Trophoblast cell (in vitro differentiated cells and primary cell): ENCODE data around the gene ATN1.

ENCODE experiments used
- DNase-seq, 2 donors: peaks; one replicate each; pipeline ENCODE4 v3.0.0-alpha.2; 2016
- H2AFZ ChIP-seq: 2 replicates; pipeline ENCODE4 v1.6.1; 2013; ENCODE audit warnings: low read length, moderate library complexity, mild to moderate bottlenecking; ENCODE audit not compliant: insufficient read depth, poor library complexity
- H2AK5ac ChIP-seq: 2 replicates; pipeline ENCODE4 v1.6.1; 2013; ENCODE audit warnings: mild to moderate bottlenecking, low read length
- H2BK120ac ChIP-seq: 2 replicates; pipeline ENCODE4 v1.6.1; 2013; ENCODE audit warnings: low read length, mild to moderate bottlenecking, moderate library complexity; ENCODE audit not compliant: insufficient read depth, poor library complexity
- H2BK12ac ChIP-seq: 2 replicates; pipeline ENCODE4 v1.6.1; 2013; ENCODE audit warnings: mild to moderate bottlenecking, low read length, moderate library complexity
- H2BK5ac ChIP-seq: 2 replicates; pipeline ENCODE4 v1.6.1; 2013; ENCODE audit warnings: low read length, low read depth, moderate library complexity, mild to moderate bottlenecking; ENCODE audit not compliant: poor library complexity
- H3K14ac ChIP-seq: 2 replicates; pipeline ENCODE4 v1.6.1; 2013; ENCODE audit warnings: mild to moderate bottlenecking, low read length
- H3K18ac ChIP-seq: 2 replicates; pipeline ENCODE4 v1.6.1; 2013; ENCODE audit warnings: mild to moderate bottlenecking, low read length
- H3K23ac ChIP-seq: 2 replicates; pipeline ENCODE4 v1.6.1; 2013; ENCODE audit warnings: low read length
- H3K27ac ChIP-seq: 2 replicates; pipeline ENCODE4 v1.5.1; 2013; ENCODE audit warnings: low read depth, mild to moderate bottlenecking, inconsistent platforms, low read length, moderate library complexity
- H3K27me3 ChIP-seq: 2 replicates; pipeline ENCODE4 v1.6.1; 2013; ENCODE audit warnings: inconsistent platforms, mild to moderate bottlenecking, low read length, moderate library complexity; ENCODE audit not compliant: insufficient read depth
- H3K36me3 ChIP-seq, 2 experiments: 1 replicate in 1 of 2; 2 replicates in 1 of 2; pipeline ENCODE4 v1.6.1; 2013; ENCODE audit warnings: low read length in 2 of 2, mild to moderate bottlenecking in 2 of 2, moderate library complexity in 1 of 2; ENCODE audit not compliant: insufficient read depth in 2 of 2, control insufficient read depth in 1 of 2
- H3K4ac ChIP-seq: 2 replicates; pipeline ENCODE4 v1.6.1; 2013; ENCODE audit warnings: low read depth, mild to moderate bottlenecking, low read length, moderate library complexity
- H3K4me1 ChIP-seq, 2 experiments: 1 replicate in 1 of 2; 2 replicates in 1 of 2; pipeline ENCODE4 v1.6.1; 2013; ENCODE audit warnings: low read length in 2 of 2, mild to moderate bottlenecking in 2 of 2, moderate library complexity in 1 of 2; ENCODE audit not compliant: insufficient read depth in 2 of 2, control insufficient read depth in 1 of 2
- H3K4me2 ChIP-seq: 2 replicates; pipeline ENCODE4 v1.6.1; 2013; ENCODE audit warnings: inconsistent platforms, mild to moderate bottlenecking, low read length, moderate library complexity
- H3K4me3 ChIP-seq: 2 replicates; pipeline ENCODE4 v1.5.1; 2013; ENCODE audit warnings: mild to moderate bottlenecking, low read depth, low read length, inconsistent platforms
- H3K79me1 ChIP-seq: one replicate; pipeline ENCODE4 v1.6.1; 2013; ENCODE audit warnings: low read length
- H3K79me2 ChIP-seq: 2 replicates; pipeline ENCODE4 v1.6.1; 2013; ENCODE audit warnings: low read length, mild to moderate bottlenecking; ENCODE audit not compliant: control insufficient read depth, insufficient read depth, poor library complexity
- H3K9ac ChIP-seq: 2 replicates; pipeline ENCODE4 v1.6.1; 2013; ENCODE audit warnings: mild to moderate bottlenecking, low read length
- H3K9me3 ChIP-seq: 2 replicates; pipeline ENCODE4 v1.6.1; 2013; ENCODE audit warnings: low read depth, mild to moderate bottlenecking, control low read depth, inconsistent platforms, low read length; ENCODE audit not compliant: insufficient read depth
- H4K12ac ChIP-seq: 2 replicates; pipeline ENCODE4 v1.6.1; 2013; ENCODE audit warnings: low read depth, mild to moderate bottlenecking, low read length, moderate library complexity
- H4K8ac ChIP-seq: 2 replicates; pipeline ENCODE4 v1.6.1; 2013; ENCODE audit warnings: low read depth, mild to moderate bottlenecking, low read length, moderate library complexity
- H4K91ac ChIP-seq: one replicate; pipeline ENCODE4 v1.6.1; 2013; ENCODE audit warnings: low read depth, mild to moderate bottlenecking, low read length, moderate library complexity
- WGBS: extraction: QIAGEN DNeasy Blood & Tissue Kit; methylation state at CpG from one replicate; pipeline ENCODE4 v1.1.7; 2013; ENCODE audit warnings: missing lambda C conversion rate; ENCODE audit not compliant: insufficient read length, insufficient coverage; ENCODE audit errors: extremely low coverage; 5-methylcytosine and 5-hydroxymethylcytosine counted together

ATN1 gene

GRCh38 chr12:6960593-6961277 lies 33.0 kb downstream of the ATN1 start:
- DNase-seq = peak in 1 of 2 donors; percentile 18
- peaks cover 2% of the 10 kb centered on the region for H3K9me3 ChIP-seq
- peaks cover 25 to 27% of the 10 kb centered on the region in 2 experiments for H3K36me3 ChIP-seq
- no peak overlapping the region for H2AK5ac ChIP-seq
- H3K27ac ChIP-seq = no peak overlapping the region
- H3K4me2 ChIP-seq = no peak overlapping the region
- H3K14ac ChIP-seq = no peak overlapping the region
- no peak overlapping the region for H3K4ac ChIP-seq
- peaks cover 19% of the 10 kb centered on the region for H3K79me2 ChIP-seq
- no peak overlapping the region for H4K12ac ChIP-seq
- H3K27me3 ChIP-seq = no peaks in the 10 kb centered on the region
- H4K91ac ChIP-seq = peak overlapping the region; percentile 99
- no peak overlapping the region for H2BK5ac ChIP-seq
- H3K4me1 ChIP-seq = peaks cover 10 to 22% of the 10 kb centered on the region in 2 experiments
- H3K79me1 ChIP-seq = peaks cover 26% of the 10 kb centered on the region
- H2AFZ ChIP-seq = no peak overlapping the region
- H3K9ac ChIP-seq = no peak overlapping the region
- H2BK12ac ChIP-seq = peak overlapping the region; percentile 8
- H3K18ac ChIP-seq = no peak overlapping the region
- no peak overlapping the region for H2BK120ac ChIP-seq
- no CpG with 5 or more reads among the region's 13 CpGs for WGBS
- no peak overlapping the region for H3K4me3 ChIP-seq
- no peak overlapping the region for H3K23ac ChIP-seq
- H4K8ac ChIP-seq = peak overlapping the region; percentile 87

GRCh38 chr12:6961278-6961694 lies 33.5 kb downstream of the ATN1 start:
- no peak overlapping the region for H3K9ac ChIP-seq
- peak overlapping the region; percentile 7 for H2BK12ac ChIP-seq
- H3K4me3 ChIP-seq = no peak overlapping the region
- peak overlapping the region; percentile 99 for H4K91ac ChIP-seq
- peak overlapping the region; percentile 25 for H3K14ac ChIP-seq
- H4K12ac ChIP-seq = no peak overlapping the region
- peak overlapping the region; percentile 38 for H2AK5ac ChIP-seq
- H2BK5ac ChIP-seq = peak overlapping the region; percentile 5
- H3K27me3 ChIP-seq = no peaks in the 10 kb centered on the region
- peaks cover 26% of the 10 kb centered on the region for H3K79me1 ChIP-seq
- no CpG with 5 or more reads among the region's 24 CpGs for WGBS
- H3K9me3 ChIP-seq = peaks cover 2% of the 10 kb centered on the region
- H3K27ac ChIP-seq = peak overlapping the region; percentile 80
- H3K4me2 ChIP-seq = peak overlapping the region; percentile 73
- no peak overlapping the region for H3K23ac ChIP-seq
- DNase-seq = peak; percentile 64 to 69
- peaks cover 22 to 27% of the 10 kb centered on the region in 2 experiments for H3K36me3 ChIP-seq
- H4K8ac ChIP-seq = peak overlapping the region; percentile 87
- no peak overlapping the region for H2AFZ ChIP-seq
- peaks cover 19% of the 10 kb centered on the region for H3K79me2 ChIP-seq
- no peak overlapping the region for H3K4ac ChIP-seq
- H3K18ac ChIP-seq = no peak overlapping the region
- peaks cover 10 to 22% of the 10 kb centered on the region in 2 experiments for H3K4me1 ChIP-seq
- H2BK120ac ChIP-seq = peak overlapping the region; percentile 58

DNA sequence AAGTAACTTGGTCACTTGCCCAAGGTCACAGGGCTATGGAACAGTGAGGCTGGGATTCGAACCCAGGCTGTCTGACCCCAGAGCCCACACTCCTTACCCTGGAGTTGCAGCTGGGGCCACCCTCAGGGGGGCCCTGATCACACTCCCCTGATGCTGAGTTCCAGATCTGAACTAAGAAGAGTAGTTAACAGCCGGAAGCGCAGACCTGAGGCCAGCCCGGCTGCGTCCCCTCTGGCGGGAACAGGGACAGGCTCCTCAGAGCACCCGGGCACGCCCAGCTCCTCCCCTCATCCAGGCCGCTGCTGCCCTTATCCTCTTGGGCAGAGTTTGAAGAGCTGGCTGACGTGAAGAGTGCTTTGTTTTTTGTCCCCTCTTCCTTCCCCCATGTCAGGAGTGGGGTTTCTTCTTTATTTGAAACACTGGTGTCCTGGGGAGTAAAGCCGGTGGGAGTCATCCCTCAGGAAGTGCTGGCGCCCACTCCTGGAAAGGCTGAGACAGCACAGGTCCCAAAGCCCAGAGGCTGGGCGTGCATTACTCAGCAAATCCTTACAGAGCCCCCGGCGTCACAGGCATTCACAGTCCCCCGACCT lies 34.0 kb downstream of the ATN1 start:
- Histone ChIP-seq H2BK5ac (peak overlapping the region; percentile 5), H3K9ac (no peak overlapping the region), H3K79me1 (peaks cover 26% of the 10 kb centered on the region), H3K4me3 (no peak overlapping the region), H4K91ac (peak overlapping the region; percentile 99), H2BK12ac (peak overlapping the region; percentile 0), H2BK120ac (peak overlapping the region; percentile 58), H3K27ac (peak overlapping the region; percentile 80), H3K14ac (peak overlapping the region; percentile 88), H3K36me3 (peaks cover 22 to 27% of the 10 kb centered on the region in 2 experiments), H4K8ac (peak overlapping the region; percentile 87), H3K27me3 (no peaks in the 10 kb centered on the region), H2AK5ac (peak overlapping the region; percentile 21), H2AFZ (peak overlapping the region; percentile 31), H3K79me2 (peaks cover 19% of the 10 kb centered on the region), H4K12ac (peak overlapping the region; percentile 88), H3K4ac (no peak overlapping the region), H3K9me3 (peaks cover 2% of the 10 kb centered on the region), H3K18ac (peak overlapping the region; percentile 37), H3K4me2 (peak overlapping the region; percentile 73), H3K23ac (no peak overlapping the region), H3K4me1 (peaks cover 10 to 22% of the 10 kb centered on the region in 2 experiments)
- DNase-seq = peak; percentile 69 to 70
- no CpG with 5 or more reads among the region's 16 CpGs for whole genome bisulfite sequencing

- Histone ChIP-seq H3K9me3 (peaks cover 2% of the 10 kb centered on the region), H3K79me2 (peaks cover 19% of the 10 kb centered on the region), H3K4ac (peak overlapping the region; percentile 97), H3K4me1 (peaks cover 10 to 22% of the 10 kb centered on the region in 2 experiments), H3K23ac (no peak overlapping the region), H4K8ac (peak overlapping the region; percentile 87), H3K27me3 (no peaks in the 10 kb centered on the region), H2AK5ac (peak overlapping the region; percentile 90), H3K9ac (peak overlapping the region; percentile 42), H4K91ac (peak overlapping the region; percentile 99), H3K4me2 (peak overlapping the region; percentile 73), H2BK120ac (peak overlapping the region; percentile 92), H4K12ac (peak overlapping the region; percentile 88), H3K79me1 (peaks cover 26% of the 10 kb centered on the region), H3K36me3 (peaks cover 29 to 32% of the 10 kb centered on the region in 2 experiments), H3K27ac (peak overlapping the region; percentile 80), H2BK12ac (peak overlapping the region; percentile 67), H3K4me3 (peak overlapping the region; percentile 92), H2AFZ (peak overlapping the region; percentile 65), H3K14ac (peak overlapping the region; percentile 88), H2BK5ac (peak overlapping the region; percentile 66), H3K18ac (peak overlapping the region; percentile 87)
- no CpG with 5 or more reads among the region's 25 CpGs for WGBS
- peak; percentile 90 to 94 for DNase-seq
Measured at GRCh38 chr12:6962285-6963015, 34.7 kb downstream of the ATN1 start.
